CD4-positive, alpha-beta T cell (primary cell): ENCODE results near the gene RRAD. TPM values are rescaled to one million over a fixed set of nuclear protein-coding genes. Genes with fewer than 3 reads are reported as not detected.

Source experiments
- ATAC-seq: fragments of 200-7000 bp; cut with Tn5 transposase; one replicate; pipeline ENCODE4 v1.10.0; 2022; ENCODE audit warnings: mild to moderate bottlenecking; ENCODE audit not compliant: poor library complexity
- CTCF ChIA-PET: fragments of 350-600 bp; sonication (Branson Sonifier 250); formaldehyde crosslinking; loops from one replicate; lab custom pipeline; 2021; ENCODE audit warnings: antibody characterized with exemption, inconsistent platforms; lab: Charles Lee
- POLR2A ChIA-PET: fragments of 350-600 bp; sonication (Branson Sonifier 250); formaldehyde crosslinking; loops from one replicate; lab custom pipeline; 2021; ENCODE audit warnings: antibody characterized with exemption, inconsistent platforms; lab: Charles Lee
- DNase-seq, 14 experiments: peaks; one replicate each; pipeline ENCODE4 v3.0.0-alpha.2; 2013 to 2020; ENCODE audit warnings: mixed read lengths in 2 of 14
- H3K27ac ChIP-seq, 2 donors: one replicate each; pipeline versions ENCODE4 v1.5.1 to v1.7.0; 2013; ENCODE audit warnings: low read length in 2 of 2, low read depth in 1 of 2, mild to moderate bottlenecking in 1 of 2
- H3K27me3 ChIP-seq, 2 experiments: 1 replicate in 1 of 2; 2 replicates in 1 of 2; pipeline versions ENCODE4 v1.6.1 to v1.7.0; 2013; ENCODE audit warnings: low read length in 2 of 2, control low read depth in 1 of 2, mild to moderate bottlenecking in 1 of 2, moderate library complexity in 1 of 2; ENCODE audit not compliant: insufficient read depth in 2 of 2, control insufficient read depth in 1 of 2
- H3K36me3 ChIP-seq: one replicate; pipeline ENCODE4 v1.6.1; 2013; ENCODE audit warnings: low read length, control low read depth; ENCODE audit not compliant: insufficient read depth
- H3K4me1 ChIP-seq: one replicate; pipeline ENCODE4 v1.6.1; 2013; ENCODE audit warnings: low read length, control low read depth; ENCODE audit not compliant: insufficient read depth
- H3K4me3 ChIP-seq: one replicate; pipeline ENCODE4 v1.5.1; 2013; ENCODE audit warnings: mild to moderate bottlenecking, low read length, moderate library complexity
- H3K9me3 ChIP-seq, 2 experiments: 1 replicate in 1 of 2; 2 replicates in 1 of 2; pipeline versions ENCODE4 v1.6.1 to v1.7.0; 2013; ENCODE audit warnings: low read length in 2 of 2, mild to moderate bottlenecking in 2 of 2, control low read depth in 1 of 2, moderate library complexity in 1 of 2; ENCODE audit not compliant: control insufficient read depth in 1 of 2, insufficient read depth in 1 of 2
- H3K27ac Mint-ChIP-seq: one replicate; pipeline ENCODE4 v1.8.0; 2020; ENCODE audit warnings: mixed read lengths
- H3K27me3 Mint-ChIP-seq: one replicate; pipeline ENCODE4 v1.8.0; 2021; ENCODE audit warnings: mixed read lengths
- H3K36me3 Mint-ChIP-seq: one replicate; pipeline ENCODE4 v1.8.0; 2021; ENCODE audit warnings: low read depth, mixed read lengths
- H3K4me1 Mint-ChIP-seq: one replicate; pipeline ENCODE4 v1.8.0; 2021; ENCODE audit warnings: low read depth, mixed read lengths
- H3K4me3 Mint-ChIP-seq: one replicate; pipeline ENCODE4 v1.8.0; 2020; ENCODE audit warnings: mild to moderate bottlenecking, mixed read lengths
- H3K9me3 Mint-ChIP-seq: one replicate; pipeline ENCODE4 v1.8.0; 2020; ENCODE audit warnings: mixed read lengths
- CTCF ChIP-seq: fragments of 200-600 bp; IDR thresholded peaks from one replicate; pipeline ENCODE4 v1.8.0; 2022; ENCODE audit warnings: antibody characterized with exemption, mild to moderate bottlenecking
- intact Hi-C, 2 experiments: fragments of 100-400 bp; cut with DNase I in 1 of 2; cut with micrococcal nuclease in 1 of 2; formaldehyde crosslinking; loops; one replicate each; pipeline versions ENCODE4 v1.15.1 to v1.9.0; 2023 to 2025; cut with DNase I, micrococcal nuclease
- total RNA-seq, 174 experiments: library from RNA in 2 of 174; stranded (reverse) in 2 of 174; gene quantifications; one replicate each; pipeline ENCODE4 v1.2.3 and lab custom pipeline; 2021 to 2026

The RRAD gene
- total RNA-seq, 2 experiments from 2014 or later: 0.28 to 0.49 TPM

DNA sequence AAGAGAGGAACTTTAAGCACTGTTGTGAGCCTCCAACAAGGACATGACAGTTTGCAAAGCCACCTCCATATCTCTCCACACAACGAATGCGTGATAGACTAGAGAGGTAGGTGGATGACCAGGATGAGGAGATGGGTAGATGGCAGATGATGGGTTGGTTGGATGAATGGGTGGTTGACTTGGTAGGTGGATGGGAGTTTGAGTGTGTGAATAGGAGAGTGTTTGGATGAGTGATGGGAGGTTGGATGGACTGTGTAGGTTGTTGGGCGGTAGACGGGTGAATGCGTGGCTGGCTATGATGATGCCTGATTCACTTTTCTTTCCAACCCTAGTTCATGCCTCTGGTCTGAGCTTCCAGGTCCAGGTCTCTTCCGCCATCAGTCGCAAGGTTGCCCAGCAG, 10.8 kb downstream of the RRAD start:
- Histone ChIP-seq H3K4me3 (no peak overlapping the region), H3K9me3 (no peaks in the 10 kb centered on the region), H3K27me3 (peaks cover 2 to 4% of the 10 kb centered on the region in 2 experiments), H3K27ac (no peak overlapping the region), H3K4me1 (no peaks in the 10 kb centered on the region), H3K36me3 (no peaks in the 10 kb centered on the region)
- POLR2A ChIA-PET: no interaction called here
- no peak for DNase-seq
- Mint-ChIP-seq H3K27me3 (peaks cover 4% of the 10 kb centered on the region), H3K4me1 (no peaks in the 10 kb centered on the region), H3K9me3 (no peaks in the 10 kb centered on the region), H3K4me3 (no peak overlapping the region), H3K27ac (no peak overlapping the region), H3K36me3 (no peaks in the 10 kb centered on the region)
- CTCF ChIA-PET: interaction anchor here (1.1 kb wide), 1 partner anchor 31 kb away, joined by 3 read pairs; no protein-coding TSS in a partner anchor
- ATAC-seq: no peak
- no peak for TF ChIP-seq CTCF
- intact Hi-C loops: no loop called here

GRCh38 chr16:66913711-66914110, 11.6 kb downstream of the RRAD start:
- ATAC-seq (no peak), DNase-seq (no peak)
- intact Hi-C loops: no loop called here
- TF ChIP-seq CTCF: no peak
- Mint-ChIP-seq H3K36me3 (no peaks in the 10 kb centered on the region), H3K4me3 (no peak overlapping the region), H3K4me1 (no peaks in the 10 kb centered on the region), H3K27me3 (no peaks in the 10 kb centered on the region), H3K9me3 (no peaks in the 10 kb centered on the region), H3K27ac (no peak overlapping the region)
- Histone ChIP-seq H3K4me3 (no peak overlapping the region), H3K4me1 (no peaks in the 10 kb centered on the region), H3K27ac (no peak overlapping the region), H3K36me3 (no peaks in the 10 kb centered on the region), H3K9me3 (no peaks in the 10 kb centered on the region), H3K27me3 (peaks cover 0 to 2% of the 10 kb centered on the region in 2 experiments)
- ChIA-PET CTCF (interaction anchor here (1.1 kb wide), 1 partner anchor 30 kb away, joined by 3 read pairs; no protein-coding TSS in a partner anchor), POLR2A (no interaction called here)

DNA sequence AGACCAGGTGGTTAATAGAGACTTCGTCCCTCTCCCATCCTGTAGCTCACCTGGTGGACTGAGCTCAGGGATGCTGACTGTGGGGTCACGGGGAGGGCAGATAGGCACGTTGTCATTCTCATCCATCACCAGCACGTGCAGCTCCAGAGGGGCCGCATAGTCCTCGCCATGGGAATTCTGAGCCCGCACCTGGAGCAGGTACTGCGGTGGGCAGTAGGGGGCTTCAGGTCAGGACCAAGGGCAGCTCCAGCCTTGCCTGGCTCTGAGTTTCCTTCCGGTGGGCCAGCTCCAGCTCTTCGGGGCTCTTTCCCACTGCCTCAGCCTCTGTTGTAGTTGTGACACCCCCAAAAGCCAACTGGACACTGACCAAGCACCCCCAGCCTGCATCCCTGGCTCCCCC, 12.3 kb downstream of the RRAD start:
- no peaks in the 10 kb centered on the region for H3K9me3 ChIP-seq
- H3K36me3 Mint-ChIP-seq: no peaks in the 10 kb centered on the region
- POLR2A ChIA-PET: no interaction called here
- no peak for DNase-seq
- no peak overlapping the region for H3K27ac Mint-ChIP-seq
- no peaks in the 10 kb centered on the region for H3K27me3 Mint-ChIP-seq
- no peak for TF ChIP-seq CTCF
- no peak overlapping the region for H3K27ac ChIP-seq
- H3K4me3 ChIP-seq: no peak overlapping the region
- H3K4me3 Mint-ChIP-seq: no peak overlapping the region
- no peak for ATAC-seq
- CTCF ChIA-PET: interaction anchor here (1.2 kb wide), 1 partner anchor 27 kb away, joined by 3 read pairs; no protein-coding TSS in a partner anchor
- H3K27me3 ChIP-seq: peaks cover 0 to 2% of the 10 kb centered on the region in 2 experiments
- no peaks in the 10 kb centered on the region for H3K4me1 ChIP-seq
- intact Hi-C loops: no loop called here
- H3K9me3 Mint-ChIP-seq: no peaks in the 10 kb centered on the region
- no peaks in the 10 kb centered on the region for H3K36me3 ChIP-seq
- H3K4me1 Mint-ChIP-seq: no peaks in the 10 kb centered on the region
